Smooth muscle cell (in vitro differentiated cells): ENCODE data around the gene LRRC49. TPM values are rescaled to one million over a fixed set of nuclear protein-coding genes. Genes with fewer than 3 reads are reported as not detected.

Experiments
- DNase-seq: peaks from one replicate; lab custom pipeline; 2025; ENCODE audit not compliant: unreplicated experiment; lab: John Stamatoyannopoulos, UW
- H2AFZ ChIP-seq: fragments of 200-600 bp; sonication (generic); 2 replicates; pipeline ENCODE4 v1.6.0; 2016; ENCODE audit warnings: antibody characterized with exemption, low read depth, mild to moderate bottlenecking
- H3F3A ChIP-seq: fragments of 200-600 bp; sonication (generic); 2 replicates; pipeline ENCODE4 v1.6.0; 2017; ENCODE audit warnings: antibody characterized with exemption, low read depth
- H3K27ac ChIP-seq: fragments of 200-600 bp; sonication (generic); 2 replicates; pipeline ENCODE4 v1.5.1; 2016; ENCODE audit warnings: low read depth, mild to moderate bottlenecking
- H3K27me3 ChIP-seq: fragments of 200-600 bp; sonication (generic); 2 replicates; pipeline ENCODE4 v1.6.1; 2016; ENCODE audit warnings: low read depth, mild to moderate bottlenecking
- H3K36me3 ChIP-seq: fragments of 200-600 bp; sonication (generic); 2 replicates; pipeline ENCODE4 v1.5.1; 2016; ENCODE audit warnings: low read depth
- H3K4me1 ChIP-seq: fragments of 200-600 bp; sonication (generic); 2 replicates; pipeline ENCODE4 v1.5.1; 2016; ENCODE audit warnings: low read depth
- H3K4me2 ChIP-seq: fragments of 200-600 bp; sonication (generic); 2 replicates; pipeline ENCODE4 v1.6.0; 2016; ENCODE audit warnings: mild to moderate bottlenecking
- H3K4me3 ChIP-seq: fragments of 200-600 bp; sonication (generic); 2 replicates; pipeline ENCODE4 v1.5.1; 2016; ENCODE audit warnings: mild to moderate bottlenecking
- H3K79me2 ChIP-seq: fragments of 200-600 bp; sonication (generic); 2 replicates; pipeline ENCODE4 v1.6.0; 2016; ENCODE audit warnings: low read depth, mild to moderate bottlenecking
- H3K9ac ChIP-seq: fragments of 200-600 bp; sonication (generic); 2 replicates; pipeline ENCODE4 v1.6.0; 2016; ENCODE audit warnings: low read depth
- H3K9me3 ChIP-seq: fragments of 200-600 bp; sonication (generic); replicated peaks from 2 replicates; pipeline ENCODE4 v1.5.1; 2016; ENCODE audit warnings: low read depth
- H4K20me1 ChIP-seq: fragments of 200-600 bp; sonication (generic); 2 replicates; pipeline ENCODE4 v1.6.0; 2016; ENCODE audit warnings: low read depth
- CTCF ChIP-seq: fragments of 200-600 bp; sonication (generic); IDR thresholded peaks from 2 replicates; pipeline ENCODE4 v1.5.1; 2017; ENCODE audit warnings: borderline replicate concordance, mild to moderate bottlenecking, antibody characterized with exemption; ENCODE audit not compliant: insufficient read depth, poor library complexity, severe bottlenecking
- WGBS: methylation state at CpG from one replicate; pipeline ENCODE4 v1.1.7; 2016; ENCODE audit warnings: low lambda C conversion rate; 5-methylcytosine and 5-hydroxymethylcytosine counted together
- polyA plus RNA-seq: library from polyadenylated mRNA; unstranded; fragments of >200 nt; fragmentation: Nextera tagmentation; extraction: Ambion mirVana; gene quantifications from 2 replicates; pipeline ENCODE4 v1.2.1, GENCODE V29; 2016
- total RNA-seq: library from RNA; depleted of rRNA; stranded (reverse); fragments of >200 nt; gene quantifications from 2 replicates; pipeline ENCODE4 v1.2.3, GENCODE V29; 2014

LRRC49 gene
- total and polyA plus RNA-seq, 2 experiments from 2014 or later: 3.1 to 8.3 TPM

- no peak overlapping the region for H3K27ac ChIP-seq
- TF ChIP-seq CTCF: no peak
- H3F3A ChIP-seq: no peaks in the 10 kb centered on the region
- H3K4me1 ChIP-seq: no peaks in the 10 kb centered on the region
- WGBS: 97% methylated on average over 5 of the region's 6 CpGs
- no peaks in the 10 kb centered on the region for H3K79me2 ChIP-seq
- no peak overlapping the region for H3K9ac ChIP-seq
- no peak overlapping the region for H3K4me3 ChIP-seq
- no peak overlapping the region for H3K4me2 ChIP-seq
- no peaks in the 10 kb centered on the region for H4K20me1 ChIP-seq
- H3K27me3 ChIP-seq: no peaks in the 10 kb centered on the region
- no peak overlapping the region for H2AFZ ChIP-seq
- H3K36me3 ChIP-seq: no peaks in the 10 kb centered on the region
- H3K9me3 ChIP-seq: peaks cover 7% of the 10 kb centered on the region
- DNase-seq: no peak
Measured at GRCh38 chr15:70954733-70955132, 62.1 kb downstream of the LRRC49 start.

- Histone ChIP-seq H3K4me3 (no peak overlapping the region), H3K79me2 (no peaks in the 10 kb centered on the region), H3K27me3 (no peaks in the 10 kb centered on the region), H3K27ac (no peak overlapping the region), H3K36me3 (no peaks in the 10 kb centered on the region), H2AFZ (no peak overlapping the region), H3K9ac (no peak overlapping the region), H3F3A (no peaks in the 10 kb centered on the region), H3K4me1 (no peaks in the 10 kb centered on the region), H4K20me1 (no peaks in the 10 kb centered on the region), H3K4me2 (no peak overlapping the region), H3K9me3 (peaks cover 7% of the 10 kb centered on the region)
- TF ChIP-seq CTCF: no peak
- DNase-seq: no peak
Measured at GRCh38 chr15:70955151-70955550, 62.5 kb downstream of the LRRC49 start.

DNA sequence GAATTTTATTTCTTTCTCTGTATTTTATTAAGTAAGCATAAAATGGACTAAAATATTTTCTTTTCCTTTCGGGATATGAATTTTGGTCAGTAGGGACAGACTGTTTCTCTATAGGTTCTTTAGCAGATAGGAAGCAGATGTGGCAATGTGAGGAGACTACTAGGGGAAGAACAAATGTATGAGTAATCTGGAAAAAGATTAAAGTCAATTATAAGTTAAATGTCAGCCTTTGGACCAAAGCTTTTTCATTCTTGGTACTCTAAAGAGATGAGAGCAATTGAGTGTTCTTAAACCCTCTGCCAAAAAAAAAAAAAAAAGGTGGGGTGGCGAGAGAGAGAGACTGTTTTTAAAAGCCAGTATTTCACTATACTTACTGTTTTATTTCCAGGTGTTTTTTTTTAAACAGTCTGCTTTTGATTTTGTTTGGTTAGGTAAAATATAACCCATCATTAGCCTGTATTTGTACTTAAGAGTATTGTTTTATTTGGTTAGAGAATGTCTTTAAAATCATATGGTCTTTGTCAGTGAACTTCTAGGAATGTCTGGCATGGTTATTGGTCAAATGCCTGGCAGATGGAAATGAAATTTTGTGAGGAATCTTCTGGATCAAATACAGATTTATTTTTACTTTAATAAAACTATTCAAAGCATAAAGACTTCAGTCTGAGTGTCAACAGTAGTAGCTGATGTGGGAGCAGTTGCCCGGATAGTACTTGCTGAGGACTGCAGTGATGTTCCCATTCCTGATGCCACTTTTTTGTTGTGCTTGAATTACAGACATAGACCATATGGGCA, 63.8 kb downstream of the LRRC49 start:
- 82% methylated on average over 3 of the region's 3 CpGs for WGBS
- H3K4me1 ChIP-seq: no peaks in the 10 kb centered on the region
- no peak overlapping the region for H3K4me3 ChIP-seq
- no peaks in the 10 kb centered on the region for H3K79me2 ChIP-seq
- no peak for DNase-seq
- TF ChIP-seq CTCF: no peak
- no peak overlapping the region for H3K4me2 ChIP-seq
- H3K9me3 ChIP-seq: no peaks in the 10 kb centered on the region
- H3F3A ChIP-seq: no peaks in the 10 kb centered on the region
- H3K36me3 ChIP-seq: no peaks in the 10 kb centered on the region
- H4K20me1 ChIP-seq: no peaks in the 10 kb centered on the region
- H3K27ac ChIP-seq: no peak overlapping the region
- H2AFZ ChIP-seq: no peak overlapping the region
- H3K9ac ChIP-seq: no peak overlapping the region
- H3K27me3 ChIP-seq: no peaks in the 10 kb centered on the region

DNA sequence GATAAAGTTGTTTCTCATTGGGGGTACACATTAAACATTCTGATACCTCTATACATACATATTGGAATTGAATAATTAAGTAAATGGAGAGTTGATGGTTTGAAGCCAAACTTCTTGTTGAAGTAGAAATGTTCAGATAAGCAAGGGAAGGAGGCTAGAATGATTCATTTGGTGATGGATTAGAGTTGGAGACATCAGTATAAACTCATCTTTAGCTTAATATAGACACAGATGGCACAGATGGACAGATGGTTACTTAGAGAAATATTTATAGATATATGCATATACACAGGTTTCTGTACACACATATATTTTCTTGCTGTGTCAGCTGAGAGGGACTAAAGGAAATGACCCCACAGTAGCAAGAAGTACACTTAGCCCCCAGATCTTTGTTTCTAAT, 69.5 kb downstream of the LRRC49 start:
- TF ChIP-seq CTCF: no peak

More for the DNA sequence above, 69.5 kb downstream of the LRRC49 start:
- Histone ChIP-seq H4K20me1 (no peaks in the 10 kb centered on the region), H3K4me3 (no peak overlapping the region), H3K9ac (no peak overlapping the region), H3K79me2 (no peaks in the 10 kb centered on the region), H3K4me1 (no peaks in the 10 kb centered on the region), H3K9me3 (no peaks in the 10 kb centered on the region), H2AFZ (no peak overlapping the region), H3K4me2 (no peak overlapping the region), H3F3A (no peaks in the 10 kb centered on the region), H3K27me3 (no peaks in the 10 kb centered on the region), H3K27ac (no peak overlapping the region), H3K36me3 (no peaks in the 10 kb centered on the region)
- no peak for DNase-seq
